Measurements from ENCODE around the gene SPATA1.
"Not testable (repeated sequence)": the region's sequence is repeated elsewhere in the genome, so short reads cannot be mapped to it uniquely, and the experiment has no call there.

Gene SPATA1, protein sequence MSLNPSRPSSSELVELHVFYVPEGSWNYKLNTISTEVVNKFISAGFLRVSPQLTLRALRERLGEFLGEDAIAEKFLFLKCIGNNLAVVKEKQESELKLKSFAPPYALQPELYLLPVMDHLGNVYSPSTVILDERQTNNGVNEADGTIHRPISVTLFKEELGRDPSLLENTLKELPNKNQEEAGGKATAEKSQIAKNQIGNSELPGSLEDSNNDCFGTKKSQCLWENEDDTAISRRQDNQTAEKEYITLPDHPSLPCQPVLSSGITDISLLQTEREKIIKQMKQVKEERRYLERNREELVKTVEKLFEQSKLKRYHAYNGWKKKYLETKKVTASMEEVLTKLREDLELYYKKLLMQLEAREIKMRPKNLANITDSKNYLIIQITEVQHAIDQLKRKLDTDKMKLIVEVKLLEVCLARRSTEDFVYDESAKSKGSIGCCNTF

DNA sequence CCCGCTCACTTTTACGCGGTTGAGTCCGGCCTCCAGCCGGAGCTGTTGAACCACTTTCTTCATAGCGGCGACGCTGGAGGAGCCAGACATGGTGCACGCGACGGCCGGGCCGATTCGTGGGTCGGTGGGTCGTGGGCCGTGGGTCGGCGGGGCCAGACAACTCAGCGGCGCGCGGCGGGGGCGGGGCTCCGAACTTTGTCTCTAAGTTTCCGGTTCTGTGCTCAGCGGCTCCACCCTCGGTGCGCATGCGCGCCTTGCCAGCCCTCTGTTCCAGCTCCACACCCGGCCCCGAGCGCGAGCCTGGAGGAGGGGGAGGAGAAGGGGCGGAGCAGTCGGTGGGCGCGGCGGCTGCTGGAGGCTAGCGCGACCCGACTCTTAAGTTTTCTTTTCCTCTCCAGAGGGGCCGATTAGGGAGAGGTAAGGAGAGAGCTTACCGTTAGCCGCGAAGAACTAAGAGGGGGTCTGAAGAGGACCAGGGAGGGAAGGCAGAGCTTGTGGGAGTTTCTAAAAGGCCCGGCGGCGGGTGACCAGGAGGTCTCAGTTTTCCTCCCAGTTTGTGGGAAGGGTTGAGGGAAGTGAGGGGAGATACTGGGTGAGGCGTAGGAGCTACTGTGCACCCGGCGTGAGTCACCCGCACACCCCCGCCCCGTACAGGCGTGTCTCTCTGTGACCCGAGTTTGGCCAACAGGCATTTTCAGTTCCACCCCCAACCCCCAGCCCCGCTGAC, at the start of gene SPATA1, which contains the start of gene GNG5:
Gene SPATA1 (plus strand): TSS at position 385 of the 727 bp plus-strand sequence. CDS start 9,974 bp downstream, outside the sequence.
Gene GNG5 (minus strand): TSS at position 580 of the 727 bp plus-strand sequence. CDS start 490 bp downstream, at position 90.
- DNase-seq (ENCODE audit: low read depth), result peak; percentile 95

DNA sequence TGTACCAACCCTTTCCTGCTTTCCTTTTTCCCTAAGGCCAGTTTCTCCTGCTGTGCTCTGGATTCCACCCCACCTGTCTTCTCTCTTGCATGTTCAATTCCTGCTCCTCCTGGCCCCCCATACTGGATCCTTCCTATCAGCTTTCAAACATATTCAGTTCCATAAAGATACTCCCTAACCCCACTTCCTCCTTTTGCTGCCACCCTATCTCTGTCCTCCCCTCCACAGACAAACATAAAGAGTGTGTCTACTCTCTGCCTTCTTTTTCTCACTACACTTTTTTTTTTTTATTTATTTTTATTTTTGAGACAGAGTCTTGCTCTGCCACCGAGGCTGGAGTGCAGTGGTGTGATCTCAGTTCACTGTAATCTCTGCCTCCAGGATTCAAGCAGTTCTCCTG, 44.1 kb upstream of the SPATA1 start:
- no peak for DNase-seq (ENCODE audit: low read depth)

DNA sequence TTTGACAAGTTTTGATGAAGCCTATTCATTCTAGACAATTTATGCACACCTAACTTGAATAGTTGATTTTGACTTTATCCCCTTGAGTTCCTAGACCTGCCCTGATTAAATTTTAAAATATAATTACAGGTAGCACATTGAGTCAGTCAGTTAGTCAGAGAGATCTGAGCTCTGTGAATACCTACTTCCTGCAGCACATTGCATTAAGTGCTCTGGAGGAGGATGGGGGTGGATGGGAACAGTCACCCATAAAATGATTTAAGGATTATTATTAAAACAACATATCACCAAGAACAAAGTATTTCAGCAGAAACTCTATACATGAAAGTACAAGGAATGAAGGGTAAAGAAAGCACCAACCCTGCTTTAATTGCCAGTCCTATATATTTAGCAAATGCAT, 38.9 kb upstream of the SPATA1 start:
- DNase-seq (ENCODE audit: low read depth), result no peak

DNA sequence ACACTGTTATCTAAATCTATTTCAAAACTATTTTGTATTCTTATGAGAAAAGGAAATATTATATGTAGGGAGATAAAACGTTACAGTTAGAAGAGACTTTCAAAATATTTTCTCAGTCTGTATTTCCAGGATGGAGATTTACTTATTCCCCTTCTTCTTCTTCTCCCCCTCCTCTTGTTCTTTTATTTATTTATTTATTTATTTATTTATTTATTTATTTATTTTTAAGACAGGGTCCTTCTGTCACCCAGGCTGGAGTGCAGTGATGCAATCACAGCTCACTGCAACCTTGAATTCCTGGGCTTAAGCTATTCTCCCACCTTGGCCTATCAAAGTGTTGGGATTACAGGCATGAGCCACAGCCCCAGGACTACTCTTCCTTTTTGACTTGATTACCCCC, 30.0 kb upstream of the SPATA1 start:
- DNase-seq (ENCODE audit: low read depth), result no peak

DNA sequence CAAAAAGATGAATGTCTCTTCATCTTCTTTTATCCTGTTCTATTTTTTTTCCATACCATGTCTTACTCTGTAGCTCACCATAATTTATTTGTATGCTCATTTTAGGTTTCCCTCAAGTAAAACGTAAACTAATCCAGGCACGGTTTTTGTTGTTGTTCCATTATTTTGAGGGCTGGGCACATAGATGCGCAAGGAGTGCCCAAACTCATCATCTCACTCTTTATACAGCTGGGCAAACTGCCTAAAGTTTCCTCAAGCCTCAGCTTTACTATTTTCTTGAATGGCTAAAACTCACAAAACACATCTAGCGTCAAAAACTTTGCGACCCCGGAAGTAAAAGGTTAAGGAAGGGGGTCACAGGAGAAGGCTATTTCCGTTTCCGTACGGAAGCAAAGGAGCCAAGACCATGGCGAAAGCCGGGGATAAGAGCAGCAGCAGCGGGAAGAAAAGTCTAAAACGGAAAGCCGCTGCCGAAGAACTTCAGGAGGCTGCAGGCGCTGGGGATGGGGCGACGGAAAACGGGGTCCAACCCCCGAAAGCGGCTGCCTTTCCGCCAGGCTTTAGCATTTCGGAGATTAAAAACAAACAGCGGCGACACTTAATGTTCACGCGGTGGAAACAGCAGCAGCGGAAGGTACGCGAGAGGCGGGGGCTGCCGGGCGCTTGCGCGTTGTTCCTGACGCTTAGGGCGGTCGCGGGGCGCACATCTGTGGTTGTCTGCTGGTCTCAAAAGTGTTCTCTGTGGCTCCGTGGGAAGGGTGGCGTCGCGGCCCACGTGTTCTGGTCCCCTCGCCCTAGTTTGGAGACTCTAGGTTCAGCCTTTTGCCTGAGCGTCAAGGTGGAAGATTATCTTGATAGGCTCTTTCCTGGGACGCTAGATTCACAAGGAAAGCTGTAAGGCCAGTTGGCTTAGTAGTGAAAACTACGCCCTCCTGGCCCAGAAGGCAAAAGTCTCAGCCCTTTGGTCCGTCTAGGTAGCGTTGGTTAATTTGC, 27.0 kb upstream of the SPATA1 start, which contains the start of gene RPF1:
Gene RPF1 (plus strand): TSS at position 391 of the 993 bp plus-strand sequence. CDS start 16 bp downstream, at position 407.
- DNase-seq (ENCODE audit: low read depth), result peak; percentile 77

DNA sequence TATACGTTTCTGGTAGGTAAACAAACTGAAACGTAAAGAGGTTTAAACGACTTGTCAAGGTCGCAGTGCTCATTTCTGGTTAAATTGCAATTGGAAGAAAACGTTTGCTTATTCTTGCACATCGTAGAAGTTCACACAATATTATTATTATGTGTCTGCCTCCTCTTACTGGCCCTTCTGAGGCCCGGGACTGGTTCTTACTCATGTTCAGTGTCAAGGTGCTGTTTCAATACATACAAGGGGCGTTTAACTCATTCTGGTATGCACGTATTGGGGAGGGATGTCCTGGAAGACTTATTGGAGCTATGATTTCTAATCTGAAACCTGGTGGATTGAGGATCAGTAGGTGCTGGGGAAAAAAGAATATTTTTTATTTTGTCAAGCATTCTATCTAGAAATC, 26.2 kb upstream of the SPATA1 start:
- DNase-seq (ENCODE audit: low read depth), result peak; percentile 20

DNA sequence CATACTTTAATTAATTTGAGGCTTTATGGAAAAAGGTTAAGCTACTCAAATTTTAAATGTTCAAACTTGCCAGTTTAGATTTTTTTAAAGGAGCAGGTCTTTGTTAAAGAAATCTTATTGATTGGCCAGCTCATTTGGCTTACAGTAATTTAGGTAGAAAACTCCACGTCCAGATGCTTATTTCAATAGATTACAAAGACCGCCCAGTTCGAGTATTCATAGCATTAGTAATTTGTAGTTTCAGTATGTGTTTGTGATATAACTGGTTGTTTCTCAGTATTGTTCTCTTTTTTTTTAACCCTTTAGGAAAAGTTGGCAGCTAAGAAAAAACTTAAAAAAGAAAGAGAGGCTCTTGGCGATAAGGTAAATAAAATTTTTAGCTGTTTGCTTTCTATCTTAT, 25.5 kb upstream of the SPATA1 start:
- DNase-seq (ENCODE audit: low read depth), result no peak

DNA sequence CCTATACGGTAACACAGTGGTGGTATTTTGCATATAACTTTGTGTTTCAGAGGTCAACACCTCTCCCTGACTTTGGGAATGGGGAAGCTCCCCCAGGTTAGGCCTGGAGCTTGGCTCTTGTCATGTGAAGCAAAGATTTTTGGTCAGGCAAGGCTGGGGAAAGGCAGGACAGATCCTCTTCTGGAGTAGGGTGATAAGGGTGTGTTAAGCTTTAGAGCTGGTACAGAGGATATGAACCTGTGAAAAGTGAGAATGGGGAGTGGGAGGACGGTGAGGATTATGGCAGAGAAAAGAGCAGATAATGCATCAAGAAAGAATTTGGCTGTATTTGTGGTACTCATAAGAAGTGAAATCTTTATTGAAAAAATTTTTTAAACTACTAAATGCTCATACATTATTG, 24.9 kb upstream of the SPATA1 start:
- DNase-seq (ENCODE audit: low read depth), result no peak

DNA sequence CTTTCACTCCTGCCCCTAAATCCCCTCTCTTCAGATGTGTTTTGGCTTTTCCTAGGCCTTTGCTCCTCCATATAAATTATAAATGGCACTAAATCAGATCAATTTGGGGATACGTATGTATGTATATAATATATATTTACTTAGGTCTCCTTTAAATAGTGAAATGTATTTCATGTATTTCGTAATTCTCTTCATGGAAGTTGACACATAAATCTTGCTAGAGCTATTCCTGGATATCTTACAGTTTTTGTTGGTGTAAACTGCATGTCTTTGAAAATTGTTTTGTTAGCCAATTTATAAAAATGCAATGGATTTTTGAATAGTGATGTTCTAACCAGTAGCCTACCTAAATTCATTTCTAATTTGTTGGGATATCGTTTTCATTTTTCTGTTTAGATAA, 18.1 kb upstream of the SPATA1 start:
- no peak for DNase-seq (ENCODE audit: low read depth)

DNA sequence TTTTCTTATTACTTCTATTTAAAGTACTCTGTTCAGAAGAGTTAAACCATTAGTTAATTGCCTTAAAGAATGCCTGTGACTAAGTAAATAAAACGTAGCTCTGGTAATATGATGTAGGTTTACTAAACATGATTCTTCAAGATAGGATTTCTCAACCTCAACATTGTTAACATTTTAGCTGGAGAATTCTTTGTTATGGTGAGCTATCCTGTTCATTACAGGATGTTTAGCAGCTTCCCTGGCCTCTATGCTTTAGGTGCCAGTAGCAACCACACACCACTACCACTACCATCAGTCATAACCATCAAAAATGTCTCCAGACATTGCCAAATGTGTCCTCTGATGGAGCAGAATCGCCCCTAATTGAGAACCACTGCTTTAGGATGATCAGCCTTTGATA, 16.4 kb upstream of the SPATA1 start:
- peak; percentile 46 for DNase-seq (ENCODE audit: low read depth)

DNA sequence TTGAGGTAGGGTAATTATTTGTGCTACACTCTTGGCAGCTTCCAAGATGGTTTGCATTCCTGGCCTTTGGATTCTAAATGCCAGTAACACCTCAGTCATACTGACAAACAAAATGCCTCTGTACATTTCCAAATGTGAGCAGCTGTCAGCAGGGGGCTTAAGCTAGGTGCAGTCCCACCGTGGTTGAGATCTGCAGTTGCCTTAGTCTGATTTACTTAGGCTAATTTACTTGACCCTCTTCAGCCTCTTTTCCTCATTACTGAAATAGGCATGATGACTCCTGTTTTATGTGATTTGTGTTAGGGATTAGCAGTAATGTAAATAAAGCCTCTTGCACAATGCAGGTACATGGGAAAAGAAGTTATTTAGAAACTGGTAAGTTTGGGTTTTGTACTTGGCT, 13.5 kb upstream of the SPATA1 start:
- DNase-seq (ENCODE audit: low read depth), result peak; percentile 25

DNA sequence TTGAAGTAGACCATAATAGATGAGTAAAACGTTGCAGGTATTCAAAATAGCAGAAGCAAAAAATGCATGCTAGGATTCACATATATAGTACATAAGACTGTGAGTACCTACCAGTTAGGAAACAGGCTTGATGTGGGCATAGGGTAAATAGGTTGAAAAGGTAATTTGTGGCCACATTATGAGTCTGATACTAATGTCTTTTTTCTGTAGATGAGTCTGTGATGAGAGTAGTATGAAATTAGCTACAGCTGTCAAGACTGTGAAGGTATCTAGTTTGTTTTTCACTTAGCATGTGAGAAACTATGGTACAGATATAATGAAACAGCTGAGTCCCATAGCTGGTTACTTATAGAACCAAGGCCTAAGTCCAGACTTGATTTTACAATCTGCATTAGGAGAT, 12.4 kb upstream of the SPATA1 start:
- no peak for DNase-seq (ENCODE audit: low read depth)

DNA sequence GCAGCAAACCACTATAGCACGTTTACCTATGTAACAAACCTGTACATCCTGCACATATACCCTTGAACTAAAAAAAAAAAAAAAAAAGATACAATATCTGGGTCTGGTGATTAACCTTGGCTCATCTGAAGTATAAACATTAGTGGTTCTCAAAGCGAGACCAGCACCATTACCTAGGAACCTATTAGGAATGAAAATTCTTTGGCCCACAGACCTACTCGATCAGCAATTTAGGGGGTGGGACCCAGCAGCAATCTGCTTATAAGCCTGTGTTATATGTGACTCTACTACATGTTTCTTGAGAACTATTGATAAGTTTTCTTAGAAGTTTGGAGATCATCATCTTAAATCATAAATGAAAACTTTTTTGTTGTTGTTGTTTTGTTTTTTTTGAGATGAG, 9.7 kb upstream of the SPATA1 start:
- DNase-seq (ENCODE audit: low read depth), result no peak

DNA sequence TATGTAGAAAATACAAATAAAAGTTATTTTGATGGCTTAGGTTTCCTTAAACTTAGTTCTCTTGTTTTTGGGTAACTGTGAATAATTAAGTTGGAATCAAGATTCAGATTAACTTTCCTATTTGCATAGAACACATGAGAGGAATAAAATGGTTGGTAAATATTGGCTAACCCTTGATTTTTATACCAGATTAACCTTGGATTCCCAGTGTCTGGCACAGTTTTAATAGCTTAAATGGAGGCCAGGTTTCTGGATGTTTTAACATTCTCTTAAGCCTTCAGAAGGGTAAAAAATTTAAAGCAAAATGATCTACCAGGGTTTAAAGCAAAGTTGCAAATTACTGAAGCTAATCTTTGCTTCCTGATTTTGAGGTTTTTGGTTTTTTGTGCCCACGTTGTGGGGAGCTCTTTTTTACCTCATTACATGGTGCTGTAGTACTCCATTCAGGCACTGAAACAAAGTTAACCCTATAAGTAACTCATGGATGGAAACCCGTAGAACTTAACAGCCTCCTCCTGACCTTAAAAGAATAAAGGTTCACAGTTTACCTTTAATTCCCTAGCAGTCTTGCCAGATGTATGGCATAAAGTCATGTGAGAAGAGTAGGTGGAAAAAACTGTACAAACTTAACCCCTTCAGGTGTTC, 8.4 kb upstream of the SPATA1 start:
- no peak for DNase-seq (ENCODE audit: low read depth)

DNA sequence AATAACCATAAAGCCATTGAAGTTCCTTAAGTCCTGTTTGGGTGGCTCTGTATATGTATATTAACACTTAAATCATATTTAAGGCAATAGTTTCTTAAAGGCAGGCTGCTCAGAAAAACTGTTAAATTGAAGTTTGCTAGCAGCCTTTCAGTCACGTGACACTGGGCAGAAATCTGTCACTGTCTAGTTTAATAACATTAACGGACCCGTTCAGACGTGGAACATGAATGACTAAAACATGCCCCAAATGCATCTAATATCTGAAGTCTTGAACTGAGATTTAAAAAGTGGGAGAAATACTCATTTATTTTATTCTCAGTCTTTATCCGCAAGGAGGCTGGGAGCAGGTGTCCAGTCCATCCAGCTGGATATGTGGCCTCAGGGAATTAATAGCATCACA, 3.3 kb upstream of the SPATA1 start:
- DNase-seq (ENCODE audit: low read depth), result no peak

DNA sequence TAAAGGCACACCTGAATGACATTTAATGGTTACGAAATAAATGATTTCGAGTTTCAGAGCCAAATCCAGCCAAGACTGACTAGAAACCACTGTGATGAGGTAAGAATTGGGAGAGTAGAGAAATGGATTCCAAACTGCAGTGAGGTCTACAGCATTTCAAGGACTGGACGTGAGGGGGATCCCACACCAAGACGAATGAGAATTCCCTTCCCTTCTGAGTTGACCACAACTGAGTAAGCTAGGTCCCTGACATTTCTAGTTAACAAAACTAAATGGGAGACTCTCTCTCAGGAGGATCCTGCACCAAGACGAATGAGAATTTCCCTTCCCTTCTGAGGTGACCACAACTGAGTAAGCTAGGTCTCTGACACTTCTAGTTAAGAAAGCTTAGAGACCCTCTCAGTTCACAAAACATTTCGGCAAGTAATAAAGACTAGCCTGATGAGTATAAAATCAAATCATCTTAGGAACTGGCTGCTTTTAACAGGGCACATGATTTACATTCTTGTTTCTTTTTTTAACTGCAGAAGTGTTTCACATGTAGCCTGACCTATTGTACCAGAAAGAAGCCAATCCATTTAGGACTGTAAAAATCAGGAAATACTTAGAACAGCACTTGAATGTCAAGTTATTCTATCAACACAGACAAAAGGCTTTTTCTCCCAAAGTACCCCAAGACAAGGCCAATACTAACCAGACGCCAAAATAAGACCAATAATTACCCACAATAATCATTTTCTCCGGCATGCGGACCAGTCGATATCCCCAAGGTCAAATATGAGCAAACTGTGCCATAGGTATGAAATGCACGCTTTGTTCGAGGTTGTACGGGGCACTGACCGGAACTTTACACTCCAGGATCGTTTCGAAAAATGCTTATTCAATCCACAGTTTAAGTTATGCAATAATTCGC, 1.4 kb upstream of the SPATA1 start:
- peak; percentile 86 for DNase-seq (ENCODE audit: low read depth)

DNA sequence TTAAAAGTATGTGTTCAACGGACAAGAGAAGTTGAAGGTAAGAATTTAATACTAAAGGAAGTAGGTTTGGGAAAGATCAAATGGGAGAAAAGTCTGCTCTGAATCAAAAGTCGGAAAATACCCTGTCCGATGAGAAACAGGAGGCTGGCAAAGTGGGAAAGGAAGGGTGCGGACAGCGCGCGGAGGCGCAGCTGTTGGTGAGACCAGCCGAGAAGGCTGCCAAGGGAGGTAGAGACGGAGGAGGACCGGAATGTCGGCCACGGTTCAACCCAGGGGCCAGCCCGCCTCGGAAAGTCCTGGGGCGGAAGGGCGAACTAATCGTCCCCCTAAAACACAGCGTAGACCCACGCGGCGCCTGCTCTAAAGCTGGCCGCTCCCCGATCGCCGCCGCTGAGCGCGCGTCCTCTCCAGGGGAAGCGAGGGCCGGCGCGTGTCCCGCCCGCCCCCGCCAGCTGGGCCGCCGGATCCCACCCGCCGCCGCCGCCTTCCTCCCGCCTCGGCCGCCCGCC, 639 bp upstream of the SPATA1 start:
- peak; percentile 63 for DNase-seq (ENCODE audit: low read depth)

DNA sequence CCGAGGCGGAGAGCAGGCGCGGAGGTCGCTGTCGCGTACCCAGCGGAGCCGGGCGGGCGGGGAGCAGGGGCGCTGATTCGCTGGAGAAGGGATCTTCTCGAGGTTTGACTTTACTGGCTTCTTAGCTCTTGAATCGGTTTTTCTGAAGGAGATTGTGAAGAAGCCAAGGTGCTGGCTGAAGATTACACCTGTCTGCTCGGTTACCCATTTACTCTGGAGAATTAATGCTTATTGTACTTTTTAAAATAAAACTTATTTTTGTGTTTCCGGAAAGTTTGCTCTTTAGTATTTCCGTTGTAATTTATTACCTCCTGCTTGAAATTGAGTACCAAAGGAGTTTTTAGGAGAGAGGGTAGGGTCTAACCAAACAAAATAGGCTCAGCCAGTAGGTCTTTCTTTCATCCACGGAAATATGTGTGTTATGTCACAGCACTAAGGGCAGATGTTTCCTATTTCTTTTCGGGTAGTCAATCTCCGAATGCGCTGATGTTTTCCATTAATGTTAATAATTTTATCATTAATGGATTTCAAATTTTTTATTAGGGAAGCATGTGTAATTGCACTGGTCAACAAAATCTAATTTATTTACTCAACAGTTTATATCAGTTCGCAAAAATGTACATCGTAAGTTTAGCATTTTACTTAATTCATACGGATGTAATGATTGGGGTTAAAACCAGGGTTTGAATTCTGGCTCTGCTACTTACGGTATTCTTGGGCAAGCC, 705 bp downstream of the SPATA1 start:
- DNase-seq (ENCODE audit: low read depth), result no peak

DNA sequence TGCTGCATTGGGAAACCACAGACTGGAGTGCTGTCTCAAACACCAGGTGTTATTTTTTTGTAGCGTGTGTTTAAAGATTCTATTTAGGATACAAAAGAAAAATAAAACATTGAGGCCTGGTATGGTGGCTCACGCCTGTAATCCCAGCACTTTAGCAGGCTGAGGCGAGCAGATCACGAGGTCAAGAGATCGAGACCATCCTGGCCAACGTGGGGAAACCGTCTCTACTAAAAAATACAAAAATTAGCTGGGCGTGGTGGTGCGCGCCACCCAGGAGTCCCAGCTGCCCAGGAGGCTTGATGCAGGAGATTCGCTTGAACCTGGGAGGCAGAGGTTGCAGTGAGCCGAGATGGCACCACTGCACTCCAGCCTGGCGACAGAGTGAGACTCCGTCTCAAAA, 1.7 kb downstream of the SPATA1 start:
- not testable (repeated sequence) for DNase-seq (ENCODE audit: low read depth)
